Kidney epithelial cell (primary cell): ENCODE data around the gene RHOXF2B. TPM values are rescaled to one million over a fixed set of nuclear protein-coding genes. Genes with fewer than 3 reads are reported as not detected.

Experiments used
- DNase-seq: peaks from one replicate; pipeline ENCODE4 v3.0.0-alpha.2; 2010; ENCODE audit warnings: low read depth
- H3K27me3 ChIP-seq: 2 replicates; pipeline ENCODE4 v1.6.0; 2011; ENCODE audit warnings: low read length; ENCODE audit not compliant: control insufficient read depth, insufficient read depth
- H3K36me3 ChIP-seq: 2 replicates; pipeline ENCODE4 v1.5.1; 2011; ENCODE audit warnings: low read length; ENCODE audit not compliant: control insufficient read depth, insufficient read depth
- H3K4me3 ChIP-seq: 2 replicates; pipeline ENCODE4 v1.5.1; 2011; ENCODE audit warnings: low read depth, mild to moderate bottlenecking, control low read depth, low read length
- CTCF ChIP-seq: IDR thresholded peaks from 2 replicates; pipeline ENCODE4 v1.5.1; 2011; ENCODE audit warnings: mild to moderate bottlenecking, moderate library complexity, low read length, control low read depth, inconsistent platforms; ENCODE audit not compliant: insufficient read depth, poor library complexity, severe bottlenecking
- total RNA-seq: library from RNA; depleted of rRNA; stranded (reverse); fragments of >200 nt; gene quantifications from 2 replicates; pipeline ENCODE4 v1.2.3, GENCODE V29; 2015

The RHOXF2B gene
- total RNA-seq, 1 donor from 2014 or later: not detected

GRCh38 chrX:120029354-120029753, 48.1 kb downstream of the RHOXF2B start:
- DNase-seq: no peak
- H3K36me3 ChIP-seq: no peaks in the 10 kb centered on the region
- TF ChIP-seq CTCF: no peak
- H3K27me3 ChIP-seq: no peaks in the 10 kb centered on the region
- no peak overlapping the region for H3K4me3 ChIP-seq

GRCh38 chrX:120023259-120023658, 54.2 kb downstream of the RHOXF2B start:
- H3K36me3 ChIP-seq: no peaks in the 10 kb centered on the region
- no peak overlapping the region for H3K4me3 ChIP-seq
- H3K27me3 ChIP-seq: no peaks in the 10 kb centered on the region
- TF ChIP-seq CTCF: no peak
- no peak for DNase-seq

- TF ChIP-seq CTCF: no peak
- no peak for DNase-seq
- Histone ChIP-seq H3K36me3 (no peaks in the 10 kb centered on the region), H3K4me3 (no peak overlapping the region), H3K27me3 (peaks cover under 1% of the 10 kb centered on the region)
These were observed 54.7 kb downstream of the RHOXF2B start for GRCh38 chrX:120022763-120023162.

Other genes with a start within 250 kb of the RHOXF2B start
- gene UPF3B, start 224.7 kb downstream of the RHOXF2B start, total RNA-seq: 3.9 and 4.7 TPM in 2 replicates
- gene RNF113A, start 206.0 kb downstream of the RHOXF2B start, total RNA-seq: 22.0 and 25.1 TPM in 2 replicates
- gene NDUFA1, start 205.9 kb downstream of the RHOXF2B start, total RNA-seq: 48.9 and 60.8 TPM in 2 replicates
- not detected in 2 replicates for gene AKAP14, start 181.8 kb downstream of the RHOXF2B start, total RNA-seq
- gene NKAP, start 133.9 kb downstream of the RHOXF2B start, total RNA-seq: 4.9 and 6.1 TPM in 2 replicates
- not detected in 2 replicates for gene RHOXF1, start 38.2 kb upstream of the RHOXF2B start, total RNA-seq
- not detected in 2 replicates for gene RHOXF2, start 80.9 kb upstream of the RHOXF2B start, total RNA-seq
- 23.7 and 25.0 TPM in 2 replicates for gene ZBTB33, start 173.1 kb upstream of the RHOXF2B start, total RNA-seq
- gene TMEM255A, start 233.8 kb upstream of the RHOXF2B start, total RNA-seq: 0.07 TPM in 1 of 2 replicates, not detected in the other